ENCODE data around the gene SPSB3. TPM values are rescaled to one million over a fixed set of nuclear protein-coding genes. Genes with fewer than 3 reads are reported as not detected.

SPSB3 gene
- total and polyA plus RNA-seq, 9 of the 15 experiments (the other 6 are each of a cell fraction or from before 2014, with no cell fraction given), result 0.39 to 37.4 (median 7.1) TPM

GRCh38 chr16:1782408-1783264 is at the start of gene SPSB3, which contains the start of gene NUBP2 (continued):
- no peak for TF ChIP-seq CHD7 (IDR thresholded peaks at IDR 0.05; ENCODE audit: low read depth, low read length)
- TF ChIP-seq MTA2 (IDR thresholded peaks at IDR 0.05; ENCODE audit: low read depth), result no peak
- TF ChIP-seq ZNF77 (CRISPR knock-in tag; IDR thresholded peaks at IDR 0.05), result no peak
- no peak for TF ChIP-seq ZNF511 (CRISPR knock-in tag; IDR thresholded peaks at IDR 0.05)
- no peak for TF ChIP-seq BDP1 (IDR thresholded peaks at IDR 0.05; ENCODE audit: insufficient read depth, insufficient read length)
- TF ChIP-seq CREB3L1 (IDR thresholded peaks at IDR 0.05; ENCODE audit: borderline replicate concordance, low read depth), result peak; percentile 90
- TF ChIP-seq JUN (IDR thresholded peaks at IDR 0.05; ENCODE audit: borderline replicate concordance, low read depth, low read length), result no peak; the same call in 1 of the 2 replicates
- no peak for TF ChIP-seq JUN (CRISPR knock-in tag; IDR thresholded peaks at IDR 0.05; ENCODE audit: borderline replicate concordance)
- TF ChIP-seq MYNN (IDR thresholded peaks at IDR 0.05), result no peak
- no peak for TF ChIP-seq MYNN (CRISPR knock-in tag; IDR thresholded peaks at IDR 0.05)
- no peak for TF ChIP-seq MAFG (tag; conservative IDR thresholded peaks at IDR 0.05)

Data from K562 (cell line).